Omental fat pad (tissue), 4 donors: ENCODE measurements around the gene SKIC8. TPM values are rescaled to one million over a fixed set of nuclear protein-coding genes. Genes with fewer than 3 reads are reported as not detected.

Experiments
- ATAC-seq: fragments of 150-250 bp; one replicate; pipeline ENCODE4 v1.9.1; 2016; ENCODE audit warnings: mild to moderate bottlenecking, moderate library complexity; ENCODE audit not compliant: low FRiP score
- DNase-seq: peaks from one replicate; pipeline ENCODE4 v3.0.0-alpha.2; 2019; ENCODE audit warnings: low spot score
- total RNA-seq, 4 donors: library from RNA; depleted of rRNA; stranded (reverse); fragments of >200 nt; gene quantifications; one replicate each; pipeline ENCODE4 v1.1.0, GENCODE V29; 2016
- TF ChIP-seq, protein P1 (sequence below), 3 donors: fragments of 450-650 bp; IDR thresholded peaks; one replicate each; pipeline ENCODE4 v1.5.1; 2016 to 2017; ENCODE audit warnings: antibody characterized with exemption in 3 of 3, mild to moderate bottlenecking in 3 of 3, moderate library complexity in 2 of 3

Gene SKIC8
- total RNA-seq, 4 donors from 2014 or later: 40.1 to 72.4 (median 65.4) TPM

- no peak for DNase-seq
- TF ChIP-seq, protein P1, sequence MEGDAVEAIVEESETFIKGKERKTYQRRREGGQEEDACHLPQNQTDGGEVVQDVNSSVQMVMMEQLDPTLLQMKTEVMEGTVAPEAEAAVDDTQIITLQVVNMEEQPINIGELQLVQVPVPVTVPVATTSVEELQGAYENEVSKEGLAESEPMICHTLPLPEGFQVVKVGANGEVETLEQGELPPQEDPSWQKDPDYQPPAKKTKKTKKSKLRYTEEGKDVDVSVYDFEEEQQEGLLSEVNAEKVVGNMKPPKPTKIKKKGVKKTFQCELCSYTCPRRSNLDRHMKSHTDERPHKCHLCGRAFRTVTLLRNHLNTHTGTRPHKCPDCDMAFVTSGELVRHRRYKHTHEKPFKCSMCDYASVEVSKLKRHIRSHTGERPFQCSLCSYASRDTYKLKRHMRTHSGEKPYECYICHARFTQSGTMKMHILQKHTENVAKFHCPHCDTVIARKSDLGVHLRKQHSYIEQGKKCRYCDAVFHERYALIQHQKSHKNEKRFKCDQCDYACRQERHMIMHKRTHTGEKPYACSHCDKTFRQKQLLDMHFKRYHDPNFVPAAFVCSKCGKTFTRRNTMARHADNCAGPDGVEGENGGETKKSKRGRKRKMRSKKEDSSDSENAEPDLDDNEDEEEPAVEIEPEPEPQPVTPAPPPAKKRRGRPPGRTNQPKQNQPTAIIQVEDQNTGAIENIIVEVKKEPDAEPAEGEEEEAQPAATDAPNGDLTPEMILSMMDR (IDR thresholded peaks at IDR 0.05): no peak
- no peak for ATAC-seq
Observed at GRCh38 chr15:78341057-78341987, 41.9 kb upstream of the SKIC8 start.

DNA sequence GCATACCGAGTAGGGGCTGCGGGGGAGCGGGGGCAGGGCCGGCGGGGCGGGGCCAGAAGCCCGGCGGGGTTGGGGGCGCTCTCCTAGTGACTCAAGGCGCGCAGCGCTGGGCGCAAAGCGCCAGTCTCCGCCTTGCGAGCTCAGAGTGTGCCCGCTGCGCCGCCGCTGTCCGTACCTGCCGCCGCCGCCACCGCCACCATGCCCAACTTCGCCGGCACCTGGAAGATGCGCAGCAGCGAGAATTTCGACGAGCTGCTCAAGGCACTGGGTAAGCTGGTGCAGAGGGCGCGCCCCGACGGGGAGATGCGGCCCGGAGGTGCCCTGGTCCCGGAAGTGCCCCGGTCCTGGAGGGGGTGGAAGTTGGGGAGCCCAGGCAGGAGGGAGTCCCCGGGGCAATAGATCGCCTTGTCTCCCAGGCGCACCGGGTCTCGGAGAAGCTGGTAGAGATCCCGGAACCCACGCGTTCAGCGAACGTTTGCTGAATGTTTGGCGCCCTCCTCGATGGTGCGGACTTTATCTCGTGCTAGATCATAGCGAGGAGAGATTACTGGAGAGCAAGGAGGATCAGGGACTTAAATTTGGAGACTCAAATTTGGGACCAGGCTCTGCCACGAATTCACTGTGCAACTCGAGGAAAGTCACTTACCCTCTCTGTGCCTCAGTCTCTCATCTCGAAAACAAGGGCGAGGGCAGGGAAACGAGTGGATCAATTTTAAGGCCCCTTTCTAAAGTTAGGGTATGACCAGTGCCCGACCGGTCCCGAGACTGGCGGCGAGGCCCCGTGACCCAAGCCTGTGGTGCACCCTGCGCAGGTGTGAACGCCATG is 41.0 kb upstream of the SKIC8 start, which contains the start of gene CRABP1:
Gene CRABP1 (plus strand): TSS at position 123 of the 826 bp plus-strand sequence. CDS start 76 bp downstream, at position 199.
- ATAC-seq (no peak), DNase-seq (no peak)
- TF ChIP-seq, protein P1 (IDR thresholded peaks at IDR 0.05): no peak

GRCh38 chr15:78339559-78339958 is 40.1 kb upstream of the SKIC8 start:
- DNase-seq: no peak
- ATAC-seq: no peak
- TF ChIP-seq, protein P1 (IDR thresholded peaks at IDR 0.05): no peak

DNA sequence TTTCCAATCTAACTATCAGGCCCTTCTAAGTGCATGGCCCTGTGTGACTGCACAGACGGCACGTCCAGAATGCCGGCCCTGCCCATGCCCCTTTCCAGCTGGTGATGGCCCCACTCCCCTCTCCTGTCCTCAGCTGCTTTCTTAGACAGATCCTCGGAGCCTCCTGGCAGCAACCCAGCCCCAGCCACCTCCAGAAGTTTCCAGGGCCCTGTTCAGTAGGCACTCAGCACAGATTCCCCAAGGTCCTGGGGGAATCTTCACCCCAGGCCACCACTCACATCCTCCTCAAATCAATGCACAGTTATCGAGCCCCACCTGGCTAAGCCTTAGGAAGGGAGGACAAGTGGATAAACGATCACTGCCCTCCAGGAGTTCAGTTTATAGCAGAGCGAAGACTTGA is 39.4 kb upstream of the SKIC8 start:
- DNase-seq (no peak), ATAC-seq (no peak)
- TF ChIP-seq, protein P1 (IDR thresholded peaks at IDR 0.05): no peak

DNA sequence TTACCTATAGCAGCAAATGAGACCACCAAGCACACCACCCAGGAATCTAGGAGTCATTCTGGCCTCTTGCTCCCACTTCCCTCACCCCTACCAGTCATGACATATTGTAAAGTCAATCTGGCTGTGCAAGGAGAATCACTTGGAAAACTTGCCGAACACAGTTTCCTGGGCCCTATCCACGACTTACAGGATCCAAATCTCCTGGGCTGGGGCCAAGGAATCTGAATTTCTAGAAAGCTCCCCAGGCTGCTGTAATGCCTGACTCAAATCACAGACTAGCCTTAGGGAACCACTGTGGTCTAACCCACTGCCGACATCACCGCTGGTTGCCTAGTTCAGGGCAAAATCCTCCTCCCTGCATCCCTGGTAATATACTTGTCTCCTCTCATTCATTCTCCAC is 36.6 kb upstream of the SKIC8 start:
- ATAC-seq: no peak
- TF ChIP-seq, protein P1 (IDR thresholded peaks at IDR 0.05): no peak
- no peak for DNase-seq

DNA sequence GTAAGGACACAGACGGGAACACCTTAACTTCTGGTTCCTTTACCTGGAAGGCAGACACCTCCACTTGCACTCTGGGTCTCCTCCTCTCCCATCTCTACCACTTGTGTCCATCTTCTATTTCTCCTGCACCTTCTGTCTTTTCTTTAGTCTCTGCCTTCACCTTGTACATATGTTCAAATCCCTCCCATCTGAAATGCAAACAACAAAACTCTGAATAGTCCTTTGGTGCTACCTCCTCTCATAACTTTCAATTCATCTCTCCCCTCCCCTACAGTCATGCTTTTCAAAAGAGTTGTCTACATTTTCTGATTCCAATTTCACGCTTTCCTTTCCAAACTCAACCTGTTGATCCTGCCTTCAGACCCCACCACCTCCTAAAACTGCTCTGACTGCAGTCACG is 35.4 kb upstream of the SKIC8 start:
- DNase-seq (no peak), ATAC-seq (no peak)
- TF ChIP-seq, protein P1 (IDR thresholded peaks at IDR 0.05): no peak
